PC-9 (cell line): ENCODE data around the gene RFTN1.

ENCODE experiments used
- CTCF ChIP-seq: fragments of 200-600 bp; sonication (generic); conservative IDR thresholded peaks from 2 replicates; pipeline ENCODE4 v1.6.1; 2017; ENCODE audit warnings: mixed run types, antibody characterized with exemption, mild to moderate bottlenecking, moderate library complexity
- EZH2 ChIP-seq: fragments of 200-600 bp; sonication (generic); IDR thresholded peaks from 2 replicates; pipeline ENCODE4 v1.8.0; 2017; ENCODE audit warnings: antibody characterized with exemption, low read depth

GRCh38 chr3:16309558-16309957 is 203.9 kb downstream of the RFTN1 start:
- TF ChIP-seq CTCF (no peak), EZH2 (no peak)
